ENCODE data around the gene LRRC23. TPM values are rescaled to one million over a fixed set of nuclear protein-coding genes. Genes with fewer than 3 reads are reported as not detected.

LRRC23 gene
- total RNA-seq, 1 donor from 2014 or later: 7.7 TPM

GRCh38 chr12:6962285-6963015 is 57.8 kb downstream of the LRRC23 start:
- Mint-ChIP-seq H3K4me1 (peaks cover 78% of the 10 kb centered on the region), H3K9me3 (no peaks in the 10 kb centered on the region), H3K4me3 (peak overlapping the region; percentile 72), H3K27me3 (no peaks in the 10 kb centered on the region), H3K27ac (peak overlapping the region; percentile 98), H3K36me3 (ENCODE audit: low read depth) (peaks cover 60% of the 10 kb centered on the region)
- peak; percentile 26 for DNase-seq
- ChIA-PET CTCF (interaction anchor here (1.0 to 13.0 kb wide), 6 partner anchors 16 to 146 kb away, joined by 3 to 571 read pairs (median 8); partner anchors contain the start of genes C12orf57, LPCAT3, PTPN6 and RNU7-1), POLR2A (interaction anchor here (0.6 to 17.0 kb wide), 9 partner anchors 20 to 428 kb away, joined by 3 to 1516 read pairs (median 5); partner anchors contain the start of genes ATN1, C12orf57, COPS7A and GAPDH)
- intact Hi-C loops (cut with micrococcal nuclease): no loop called here
- TF ChIP-seq CTCF (IDR thresholded peaks at IDR 0.05): no peak
- ATAC-seq (ENCODE audit: low read depth): no peak

GRCh38 chr12:6963016-6963731 is 58.6 kb downstream of the LRRC23 start:
- no peaks in the 10 kb centered on the region for H3K9me3 Mint-ChIP-seq
- H3K4me1 Mint-ChIP-seq: peaks cover 71% of the 10 kb centered on the region
- no peak for ATAC-seq (ENCODE audit: low read depth)
- ChIA-PET CTCF (interaction anchor here (1.8 to 13.0 kb wide), 6 partner anchors 8 to 94 kb away, joined by 11 to 571 read pairs (median 18); partner anchors contain the start of genes C12orf57, PTPN6, RNU7-1 and SPSB2), POLR2A (interaction anchor here (0.6 to 17.0 kb wide), 5 partner anchors 7 to 355 kb away, joined by 3 to 1516 read pairs (median 9); partner anchors contain the start of genes C12orf57, LPCAT3, PTPN6 and RNU7-1)
- TF ChIP-seq CTCF (IDR thresholded peaks at IDR 0.05): no peak
- DNase-seq: no peak
- intact Hi-C loops (cut with micrococcal nuclease): no loop called here
- peak overlapping the region; percentile 19 for H3K4me3 Mint-ChIP-seq
- peak overlapping the region; percentile 98 for H3K27ac Mint-ChIP-seq
- no peaks in the 10 kb centered on the region for H3K27me3 Mint-ChIP-seq
- peaks cover 60% of the 10 kb centered on the region for H3K36me3 Mint-ChIP-seq (ENCODE audit: low read depth)

Other genes with a start within 250 kb of the LRRC23 start
- gene ING4, start 241.7 kb upstream of the LRRC23 start, total RNA-seq: 31.6 and 39.2 TPM in 2 replicates
- gene ZNF384, start 215.4 kb upstream of the LRRC23 start, total RNA-seq: 81.7 and 98.6 TPM in 2 replicates
- gene PIANP, start 204.0 kb upstream of the LRRC23 start, total RNA-seq: 0.24 and 0.40 TPM in 2 replicates
- 28.1 and 35.8 TPM in 2 replicates for gene COPS7A, start 180.8 kb upstream of the LRRC23 start, total RNA-seq
- gene MLF2, start 151.7 kb upstream of the LRRC23 start, total RNA-seq: 102 and 105 TPM in 2 replicates
- gene PTMS, start 138.5 kb upstream of the LRRC23 start, total RNA-seq: 4.8 and 6.4 TPM in 2 replicates
- gene LAG3, start 132.3 kb upstream of the LRRC23 start, total RNA-seq: 0.12 TPM in 1 of 2 replicates, not detected in the other
- 0.22 and 0.32 TPM in 2 replicates for gene CD4, start 115.3 kb upstream of the LRRC23 start, total RNA-seq
- gene GPR162, start 83.0 kb upstream of the LRRC23 start, total RNA-seq: not detected in 2 replicates
- not detected in 2 replicates for gene P3H3, start 76.4 kb upstream of the LRRC23 start, total RNA-seq
- 0.51 and 0.60 TPM in 2 replicates for gene GNB3, start 63.9 kb upstream of the LRRC23 start, total RNA-seq
- 1.2 and 1.6 TPM in 2 replicates for gene CDCA3, start 53.5 kb upstream of the LRRC23 start, total RNA-seq
- 108 and 110 TPM in 2 replicates for gene USP5, start 52.7 kb upstream of the LRRC23 start, total RNA-seq
- gene TPI1, start 37.3 kb upstream of the LRRC23 start, total RNA-seq: 306 and 318 TPM in 2 replicates
- gene SPSB2, start 31.5 kb upstream of the LRRC23 start, total RNA-seq: 14.4 and 16.2 TPM in 2 replicates
- gene ENO2, start 9.8 kb downstream of the LRRC23 start, total RNA-seq: 20.9 and 31.0 TPM in 2 replicates
- 42.8 and 50.9 TPM in 2 replicates for gene ATN1, start 23.1 kb downstream of the LRRC23 start, total RNA-seq
- gene RNU7-1, start 39.0 kb downstream of the LRRC23 start, total RNA-seq: not detected in 2 replicates
- gene C12orf57, start 39.2 kb downstream of the LRRC23 start, total RNA-seq: 54.8 and 63.4 TPM in 2 replicates
- 371 and 393 TPM in 2 replicates for gene PTPN6, start 46.5 kb downstream of the LRRC23 start, total RNA-seq
- gene PHB2, start 65.8 kb downstream of the LRRC23 start, total RNA-seq: 240 and 255 TPM in 2 replicates
- 89.2 and 91.1 TPM in 2 replicates for gene EMG1, start 66.1 kb downstream of the LRRC23 start, total RNA-seq
- gene LPCAT3, start 113.7 kb downstream of the LRRC23 start, total RNA-seq: 19.3 and 21.3 TPM in 2 replicates
- gene C1S, start 155.9 kb downstream of the LRRC23 start, total RNA-seq: 0.71 and 1.6 TPM in 2 replicates
- gene C1R, start 187.6 kb downstream of the LRRC23 start, total RNA-seq: 0.54 and 0.78 TPM in 2 replicates
- gene C1RL, start 204.4 kb downstream of the LRRC23 start, total RNA-seq: 13.5 and 19.2 TPM in 2 replicates
- 0.44 TPM in 1 of 2 replicates, not detected in the other for gene RBP5, start 224.1 kb downstream of the LRRC23 start, total RNA-seq
- 14.1 and 14.8 TPM in 2 replicates for gene CLSTN3, start 225.5 kb downstream of the LRRC23 start, total RNA-seq